Stimulated activated CD4-positive, alpha-beta T cell treated with anti-CD3 and anti-CD28 coated beads, Interleukin-1b, Interleukin-23, amount 100 ng/mL, for 24 hours (primary cell): ENCODE measurements around the gene GTSE1.

ENCODE experiments used
- DNase-seq, 4 experiments: peaks; one replicate each; pipeline ENCODE4 v3.0.0-alpha.2; 2020; ENCODE audit warnings: low read depth in 4 of 4, low spot score in 1 of 4

The GTSE1 gene

GRCh38 chr22:46352276-46352675 lies 55.6 kb downstream of the GTSE1 start:
- no peak for DNase-seq

- DNase-seq = no peak
Measured at GRCh38 chr22:46352691-46353386, 56.2 kb downstream of the GTSE1 start.

GRCh38 chr22:46353483-46354105 lies 56.9 kb downstream of the GTSE1 start:
- DNase-seq = no peak

- DNase-seq = no peak
Measured at GRCh38 chr22:46354176-46354992, 57.7 kb downstream of the GTSE1 start.

- DNase-seq = no peak
Measured at GRCh38 chr22:46354993-46355305, 58.3 kb downstream of the GTSE1 start.

- peak in 2 of 4 experiments; percentile 36 to 40 for DNase-seq
Measured at GRCh38 chr22:46355369-46355995, 58.8 kb downstream of the GTSE1 start.

GRCh38 chr22:46355996-46356471 lies 59.4 kb downstream of the GTSE1 start:
- DNase-seq = no peak

GRCh38 chr22:46356496-46357480 lies 60.1 kb downstream of the GTSE1 start:
- no peak for DNase-seq

GRCh38 chr22:46357711-46358520 lies 61.2 kb downstream of the GTSE1 start:
- no peak for DNase-seq

GRCh38 chr22:46358766-46359165 lies 62.1 kb downstream of the GTSE1 start:
- no peak for DNase-seq

GRCh38 chr22:46359362-46359761 lies 62.7 kb downstream of the GTSE1 start:
- no peak for DNase-seq

GRCh38 chr22:46360097-46360496 lies 63.4 kb downstream of the GTSE1 start:
- DNase-seq = no peak

GRCh38 chr22:46360891-46361290 lies 64.2 kb downstream of the GTSE1 start:
- no peak for DNase-seq

GRCh38 chr22:46361826-46362202 lies 65.1 kb downstream of the GTSE1 start:
- no peak for DNase-seq

GRCh38 chr22:46362203-46362933 lies 65.7 kb downstream of the GTSE1 start:
- no peak for DNase-seq

- DNase-seq = no peak
Measured at GRCh38 chr22:46362934-46363515, 66.4 kb downstream of the GTSE1 start.

GRCh38 chr22:46363611-46364321 lies 67.1 kb downstream of the GTSE1 start:
- DNase-seq = no peak
